Activated CD8-positive, alpha-beta T cell treated with anti-CD3 and anti-CD28 coated beads for 36 hours (primary cell): ENCODE data around the gene UBASH3B. TPM values are rescaled to one million over a fixed set of nuclear protein-coding genes. Genes with fewer than 3 reads are reported as not detected.

Experiments
- ATAC-seq: fragments of 200-7000 bp; cut with Tn5 transposase; one replicate; pipeline ENCODE4 v1.10.0; 2021; ENCODE audit warnings: mild to moderate bottlenecking, moderate library complexity
- CTCF ChIA-PET: fragments of 350-600 bp; sonication (Branson Sonifier 250); formaldehyde crosslinking; loops from one replicate; lab custom pipeline; 2021; ENCODE audit warnings: antibody characterized with exemption; lab: Charles Lee
- POLR2A ChIA-PET: fragments of 350-600 bp; sonication (Branson Sonifier 250); formaldehyde crosslinking; loops from one replicate; lab custom pipeline; 2021; ENCODE audit warnings: antibody characterized with exemption; lab: Charles Lee
- DNase-seq: peaks from one replicate; pipeline ENCODE4 v3.0.0-alpha.2; 2020
- H3K27ac Mint-ChIP-seq: one replicate; pipeline ENCODE4 v1.8.0; 2021; ENCODE audit warnings: mild to moderate bottlenecking, mixed read lengths
- H3K27me3 Mint-ChIP-seq: one replicate; pipeline ENCODE4 v1.8.0; 2021; ENCODE audit warnings: mixed read lengths
- H3K36me3 Mint-ChIP-seq: one replicate; pipeline ENCODE4 v1.8.0; 2021; ENCODE audit warnings: low read depth, mixed read lengths
- H3K4me1 Mint-ChIP-seq: one replicate; pipeline ENCODE4 v1.8.0; 2021; ENCODE audit warnings: low read depth, mixed read lengths
- H3K4me3 Mint-ChIP-seq: one replicate; pipeline ENCODE4 v1.8.0; 2021; ENCODE audit warnings: mild to moderate bottlenecking, moderate library complexity, mixed read lengths
- H3K9me3 Mint-ChIP-seq: one replicate; pipeline ENCODE4 v1.8.0; 2021; ENCODE audit warnings: mixed read lengths
- CTCF ChIP-seq: fragments of 200-600 bp; IDR thresholded peaks from one replicate; pipeline ENCODE4 v1.8.0; 2022; ENCODE audit warnings: antibody characterized with exemption, mild to moderate bottlenecking
- intact Hi-C: fragments of 100-400 bp; cut with micrococcal nuclease; formaldehyde crosslinking; loops from one replicate; pipeline ENCODE4 v1.10.0; 2022
- total RNA-seq, 2 experiments: library from RNA; stranded (reverse); gene quantifications; one replicate each; pipeline ENCODE4 v1.2.3, GENCODE V29; 2021

Gene UBASH3B
- total RNA-seq, 2 experiments from 2014 or later: 36.1 to 40.6 TPM

- Mint-ChIP-seq H3K9me3 (no peaks in the 10 kb centered on the region), H3K4me1 (peaks cover 2% of the 10 kb centered on the region), H3K4me3 (no peak overlapping the region), H3K36me3 (peaks cover 23% of the 10 kb centered on the region), H3K27ac (no peak overlapping the region), H3K27me3 (no peaks in the 10 kb centered on the region)
- CTCF ChIA-PET: interaction anchor here (0.5 to 13.3 kb wide), 28 partner anchors 7 to 252 kb away, joined by 3 to 352 read pairs (median 9); no protein-coding TSS in a partner anchor
- intact Hi-C loops: no loop called here
- ATAC-seq (no peak), DNase-seq (no peak)
- POLR2A ChIA-PET: interaction anchor here (0.9 to 2.8 kb wide), 2 partner anchors 14 to 58 kb away, joined by 3 to 14 read pairs; no protein-coding TSS in a partner anchor
- no peak for TF ChIP-seq CTCF
These were observed 139.8 kb downstream of the UBASH3B start for GRCh38 chr11:122795307-122795706.

- CTCF ChIA-PET: interaction anchor here (0.6 to 13.3 kb wide), 46 partner anchors 8 to 251 kb away, joined by 3 to 352 read pairs (median 5); partner anchors contain the start of genes CRTAM and UBASH3B
- ATAC-seq (peak; percentile 100), DNase-seq (peak; percentile 88)
- Mint-ChIP-seq H3K9me3 (no peaks in the 10 kb centered on the region), H3K27me3 (no peaks in the 10 kb centered on the region), H3K4me3 (no peak overlapping the region), H3K36me3 (peaks cover 22% of the 10 kb centered on the region), H3K4me1 (peaks cover 2% of the 10 kb centered on the region), H3K27ac (no peak overlapping the region)
- TF ChIP-seq CTCF: peak; percentile 95
- intact Hi-C loops: loop anchor here (2.0 kb wide), 1 partner anchor 57 kb away; no protein-coding TSS in a partner anchor
- POLR2A ChIA-PET: interaction anchor here (2.8 kb wide), 1 partner anchor 57 kb away, joined by 14 read pairs; no protein-coding TSS in a partner anchor
These were observed 140.7 kb downstream of the UBASH3B start for GRCh38 chr11:122796128-122796717.

- intact Hi-C loops: loop anchor here (2.0 kb wide), 1 partner anchor 55 kb away; no protein-coding TSS in a partner anchor
- Mint-ChIP-seq H3K27me3 (no peaks in the 10 kb centered on the region), H3K9me3 (no peaks in the 10 kb centered on the region), H3K4me3 (no peak overlapping the region), H3K36me3 (peaks cover 19% of the 10 kb centered on the region), H3K4me1 (peaks cover 6% of the 10 kb centered on the region), H3K27ac (no peak overlapping the region)
- TF ChIP-seq CTCF: no peak
- no peak for ATAC-seq
- POLR2A ChIA-PET: interaction anchor here (2.8 kb wide), 1 partner anchor 56 kb away, joined by 14 read pairs; no protein-coding TSS in a partner anchor
- no peak for DNase-seq
- CTCF ChIA-PET: interaction anchor here (0.9 to 13.3 kb wide), 16 partner anchors 9 to 232 kb away, joined by 3 to 352 read pairs (median 14); partner anchors contain the start of gene CRTAM
These were observed 142.1 kb downstream of the UBASH3B start for GRCh38 chr11:122797651-122798050.

GRCh38 chr11:122799406-122800105, 144.0 kb downstream of the UBASH3B start:
- POLR2A ChIA-PET: no interaction called here
- Mint-ChIP-seq H3K9me3 (no peaks in the 10 kb centered on the region), H3K27me3 (no peaks in the 10 kb centered on the region), H3K27ac (no peak overlapping the region), H3K4me1 (peaks cover 25% of the 10 kb centered on the region), H3K4me3 (no peak overlapping the region), H3K36me3 (peaks cover 31% of the 10 kb centered on the region)
- intact Hi-C loops: no loop called here
- CTCF ChIA-PET: interaction anchor here (0.8 to 5.5 kb wide), 3 partner anchors 8 to 170 kb away, joined by 3 to 68 read pairs (median 4); no protein-coding TSS in a partner anchor
- ATAC-seq: no peak
- no peak for DNase-seq
- TF ChIP-seq CTCF: no peak
